IPS DF 19.7 (cell line): ENCODE results near the gene SLC6A8.

Source experiments
- DNase-seq: peaks from one replicate; pipeline ENCODE4 v3.0.0-alpha.2; 2013; ENCODE audit warnings: low read depth, low spot score

Gene SLC6A8

GRCh38 chrX:153687121-153688039, at the start of gene SLC6A8:
SLC6A8 (plus strand) TSS chrX:153687926; CDS start chrX:153688575, 649 bp downstream.
- no peak for DNase-seq

- DNase-seq, result no peak
Measured at GRCh38 chrX:153638041-153638371, 49.7 kb upstream of the SLC6A8 start.

- DNase-seq, result no peak
Measured at GRCh38 chrX:153638436-153639176, 49.1 kb upstream of the SLC6A8 start.

- no peak for DNase-seq
Measured at GRCh38 chrX:153639177-153640044, 48.3 kb upstream of the SLC6A8 start.

- no peak for DNase-seq
Measured at GRCh38 chrX:153640045-153640686, 47.6 kb upstream of the SLC6A8 start.

GRCh38 chrX:153640736-153641575, 46.8 kb upstream of the SLC6A8 start:
- DNase-seq, result no peak

- DNase-seq, result no peak
Measured at GRCh38 chrX:153641627-153642026, 46.1 kb upstream of the SLC6A8 start.

GRCh38 chrX:153642051-153642654, 45.6 kb upstream of the SLC6A8 start:
- DNase-seq, result no peak

GRCh38 chrX:153642655-153643430, 44.9 kb upstream of the SLC6A8 start:
- no peak for DNase-seq

- no peak for DNase-seq
Measured at GRCh38 chrX:153643431-153644351, 44.0 kb upstream of the SLC6A8 start.

GRCh38 chrX:153644356-153645125, 43.2 kb upstream of the SLC6A8 start:
- DNase-seq, result no peak

- no peak for DNase-seq
Measured at GRCh38 chrX:153645151-153645550, 42.6 kb upstream of the SLC6A8 start.

GRCh38 chrX:153645921-153646488, 41.7 kb upstream of the SLC6A8 start:
- no peak for DNase-seq

- DNase-seq, result no peak
Measured at GRCh38 chrX:153646620-153647373, 40.9 kb upstream of the SLC6A8 start, which contains the start of gene DUSP9. DUSP9 (plus strand) TSS chrX:153647203; CDS start chrX:153647954, 751 bp downstream.

GRCh38 chrX:153647461-153648357, 40.0 kb upstream of the SLC6A8 start:
- no peak for DNase-seq
